Measurements from ENCODE around the gene RASAL3. TPM values are rescaled to one million over a fixed set of nuclear protein-coding genes. Genes with fewer than 3 reads are reported as not detected.
A peak's percentile ranks its signal among the peaks of the same experiment; 100 is the strongest.

Gene RASAL3
- total RNA-seq, result 30.8 TPM
- polyA plus RNA-seq, result 68.1 TPM
- long read RNA-seq, donor 1, result 0 reads
- long read RNA-seq, donor 2, transcript RASAL3-201 (18 exons, 3,293 nt), result major isoform, 12 of 34 reads
- long read RNA-seq, donor 2, partial matches to known transcripts, result 20 of 34 reads
- long read RNA-seq, donor 2, other reads (novel, unspliced or antisense), result 0 of 34 reads
- long read RNA-seq, donor 3, transcript RASAL3-201 (18 exons, 3,293 nt), result major isoform, 6 of 7 reads
- long read RNA-seq, donor 3, partial matches to known transcripts, result 0 of 7 reads
- long read RNA-seq, donor 3, other reads (novel, unspliced or antisense), result 0 of 7 reads
- long read RNA-seq, donor 4, partial matches to known transcripts, result 9 of 11 reads
- long read RNA-seq, donor 4, other reads (novel, unspliced or antisense), result 0 of 11 reads
- long read RNA-seq, donor 5, partial matches to known transcripts, result 6 of 9 reads
- long read RNA-seq, donor 5, other reads (novel, unspliced or antisense), result 0 of 9 reads
- long read RNA-seq, donor 6, partial matches to known transcripts, result 0 of 4 reads
- long read RNA-seq, donor 6, other reads (novel, unspliced or antisense), result 0 of 4 reads
- long read RNA-seq, donor 7, partial matches to known transcripts, result 0 of 2 reads
- long read RNA-seq, donor 7, other reads (novel, unspliced or antisense), result 0 of 2 reads
- long read RNA-seq, donor 8, partial matches to known transcripts, result 0 of 1 reads
- long read RNA-seq, donor 8, other reads (novel, unspliced or antisense), result 0 of 1 reads
- long read RNA-seq, donor 9, partial matches to known transcripts, result 0 of 1 reads
- long read RNA-seq, donor 9, other reads (novel, unspliced or antisense), result 0 of 1 reads
- long read RNA-seq, donor 10, partial matches to known transcripts, result 6 of 7 reads
- long read RNA-seq, donor 10, other reads (novel, unspliced or antisense), result 0 of 7 reads

DNA sequence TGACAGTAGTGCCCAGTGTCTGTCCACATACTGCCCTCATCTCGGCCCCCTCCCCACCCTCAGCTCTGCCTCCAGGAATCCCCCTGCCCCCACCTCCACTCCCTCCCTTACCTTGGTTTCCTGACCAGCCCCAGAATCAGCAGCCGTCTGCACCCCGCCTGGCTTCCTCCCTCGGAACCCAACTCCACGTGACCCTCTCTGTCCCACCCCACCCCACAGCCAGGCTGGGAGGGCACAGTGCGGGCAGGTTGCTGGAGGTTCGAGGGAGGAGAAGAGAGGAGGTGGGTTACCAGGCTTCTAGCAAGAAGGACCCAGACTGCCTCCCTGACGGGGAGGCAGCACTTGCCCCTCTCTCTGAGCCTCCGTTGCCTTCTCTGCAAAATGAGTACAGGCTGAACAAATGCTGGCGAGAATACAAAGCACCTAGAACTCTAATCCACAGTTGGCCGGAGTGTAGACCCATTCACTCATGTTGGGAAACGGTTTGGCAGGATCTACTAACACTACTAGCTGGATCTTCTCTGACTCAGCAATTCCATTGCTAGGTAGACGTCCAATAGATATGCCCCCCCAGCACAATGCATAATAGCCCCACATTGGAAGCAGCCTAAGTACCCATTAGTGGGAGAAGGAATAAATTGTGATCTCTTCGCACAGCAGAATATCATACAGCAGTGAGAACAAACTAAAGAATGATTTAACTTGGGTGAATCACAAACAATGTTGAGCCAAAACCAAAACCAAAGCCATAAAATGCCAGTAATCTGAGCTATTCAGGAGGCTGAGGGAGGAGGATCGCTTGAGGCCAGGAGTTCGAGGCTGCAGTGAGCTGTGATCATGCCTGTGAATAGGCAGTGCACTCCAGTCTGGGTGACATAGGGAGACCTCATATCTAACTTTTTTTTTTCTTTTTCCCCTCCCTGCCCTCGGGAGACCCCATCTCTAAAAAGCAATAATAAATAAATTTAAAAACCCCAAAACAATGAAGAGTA, at the start of gene RASAL3:
RASAL3 (minus strand) TSS at position 151 of the 992 bp plus-strand sequence. CDS start 186 bp downstream, outside the sequence.
- 25% methylated on average over 17 of the region's 17 CpGs for WGBS
- Histone ChIP-seq H3K27me3 (ENCODE audit: control insufficient read depth in 2 of 2, insufficient read depth in 1 of 2, low read length in 1 of 2) (peaks cover 7 to 20% of the 10 kb centered on the region in 2 donors), H3K4me1 (ENCODE audit: control insufficient read depth in 2 of 2, insufficient read depth in 2 of 2, low read length in 2 of 2) (peaks cover 19 to 65% of the 10 kb centered on the region in 2 donors)

DNA sequence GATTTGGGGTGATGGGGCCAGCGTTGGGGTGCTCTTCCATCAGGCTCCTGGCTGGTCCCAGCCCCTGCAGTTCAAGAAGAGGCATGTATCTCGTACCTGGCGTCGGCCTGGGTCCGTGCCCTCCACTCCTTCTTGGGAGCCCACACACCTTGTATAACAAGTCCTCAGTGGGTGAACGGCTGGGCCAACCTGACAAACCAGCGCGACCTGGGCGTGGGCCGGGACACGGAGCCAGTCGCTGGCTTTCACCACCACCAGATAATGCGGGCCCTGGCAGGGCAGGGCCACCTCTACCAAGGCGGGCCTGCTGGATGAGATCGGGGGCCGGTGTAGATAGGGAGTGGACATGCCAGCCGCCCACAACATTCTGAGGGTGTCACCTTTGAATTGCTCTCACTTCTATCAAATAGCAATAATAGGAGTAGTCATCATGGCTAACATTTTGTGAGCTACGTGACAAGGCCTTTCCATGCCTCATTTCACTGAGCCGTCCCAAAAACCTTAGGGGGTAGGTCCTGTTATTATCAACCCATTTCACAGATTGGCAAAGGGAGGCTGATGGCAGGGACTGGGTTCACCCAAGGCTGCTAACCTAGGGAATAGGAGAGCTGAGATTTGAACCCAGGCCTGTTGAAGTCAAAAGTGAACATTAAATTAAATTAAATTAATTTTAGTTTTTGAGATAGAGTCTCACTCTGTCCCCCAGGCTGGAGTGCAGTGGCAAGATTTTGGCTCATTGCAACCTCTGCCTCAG, 47.5 kb upstream of the RASAL3 start:
- Histone ChIP-seq H3K27ac (ENCODE audit: low read depth in 1 of 2, low read length in 1 of 2) (no peak overlapping the region), H3K4me3 (ENCODE audit: low read length in 2 of 2) (no peak overlapping the region), H3K27me3 (ENCODE audit: control insufficient read depth in 2 of 2, insufficient read depth in 1 of 2, low read length in 1 of 2) (peaks cover 21 to 35% of the 10 kb centered on the region in 2 donors), H3K9me3 (ENCODE audit: control insufficient read depth in 2 of 2, insufficient read depth in 1 of 2, low read length in 1 of 2) (peaks cover 0 to 9% of the 10 kb centered on the region in 2 donors), H3K4me1 (ENCODE audit: control insufficient read depth in 2 of 2, insufficient read depth in 2 of 2, low read length in 2 of 2) (peaks cover 0 to 5% of the 10 kb centered on the region in 2 donors), H3K36me3 (ENCODE audit: control insufficient read depth in 2 of 2, insufficient read depth in 2 of 2, low read length in 1 of 2) (no peaks in the 10 kb centered on the region)
- 97% methylated on average over 19 of the region's 19 CpGs for WGBS
- DNase-seq (ENCODE audit: low read depth in 6 of 9, low spot score in 9 of 9), result no peak

More for the DNA sequence above, at the start of gene RASAL3:
- peak within 1 kb of the TSS; percentile 80 to 87 for H3K4me3 ChIP-seq (ENCODE audit: low read length in 2 of 2)
- peaks cover 20 to 22% of the 10 kb centered on the region in 2 donors for H3K36me3 ChIP-seq (ENCODE audit: control insufficient read depth in 2 of 2, insufficient read depth in 2 of 2, low read length in 1 of 2)
- peaks cover 0 to 6% of the 10 kb centered on the region in 2 donors for H3K9me3 ChIP-seq (ENCODE audit: control insufficient read depth in 2 of 2, insufficient read depth in 1 of 2, low read length in 1 of 2)
- DNase-seq (ENCODE audit: low read depth in 6 of 9, low spot score in 9 of 9), result peak in 7 of 9 donors; percentile 39 to 81 (median 64)
- peak within 1 kb of the TSS; percentile 92 to 93 for H3K27ac ChIP-seq (ENCODE audit: low read depth in 1 of 2, low read length in 1 of 2)

DNA sequence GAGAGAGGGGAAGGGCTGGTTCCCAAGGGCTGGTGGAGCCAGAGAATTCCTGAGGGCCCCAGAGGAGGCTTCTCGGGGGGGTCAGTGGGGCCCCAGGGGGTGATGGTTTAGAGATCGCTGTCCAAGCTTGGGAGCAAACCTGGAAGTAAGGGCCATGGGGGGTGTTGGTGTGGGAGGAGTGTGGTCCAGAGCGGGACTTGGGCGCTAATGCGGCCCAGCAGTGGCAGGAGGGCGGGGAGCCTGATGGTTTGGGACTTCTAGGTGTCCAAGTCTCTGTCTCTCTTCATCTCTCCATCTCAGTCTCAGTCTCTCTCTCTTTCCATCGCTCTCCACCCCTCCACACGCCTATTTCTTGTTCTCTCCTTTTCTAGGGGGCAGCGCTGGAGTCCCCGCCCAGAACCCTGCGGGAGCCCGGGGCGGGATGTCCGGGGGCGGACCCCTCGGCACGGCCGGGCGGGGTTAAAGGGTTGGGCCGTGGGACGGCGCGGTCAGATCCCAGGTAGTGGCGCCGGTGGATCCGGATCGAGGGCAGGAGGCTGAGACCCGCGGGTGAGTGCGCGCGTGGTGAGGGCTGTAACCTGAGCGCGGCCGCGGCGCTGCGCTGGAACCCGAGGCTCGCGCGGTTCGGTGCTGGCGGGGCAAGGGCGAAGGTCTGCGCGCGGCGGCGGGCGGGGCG, 43.8 kb upstream of the RASAL3 start, which contains the start of gene CYP4F22:
CYP4F22 (plus strand) TSS at position 491 of the 676 bp plus-strand sequence. CDS start 16,812 bp downstream, outside the sequence.
- no peaks in the 10 kb centered on the region for H3K36me3 ChIP-seq (ENCODE audit: control insufficient read depth in 2 of 2, insufficient read depth in 2 of 2, low read length in 1 of 2)
- peak within 1 kb of the TSS in 1 of 2 donors; percentile 20 for H3K4me3 ChIP-seq (ENCODE audit: low read length in 2 of 2)
- peaks cover 21 to 46% of the 10 kb centered on the region in 2 donors for H3K27me3 ChIP-seq (ENCODE audit: control insufficient read depth in 2 of 2, insufficient read depth in 1 of 2, low read length in 1 of 2)
- H3K4me1 ChIP-seq (ENCODE audit: control insufficient read depth in 2 of 2, insufficient read depth in 2 of 2, low read length in 2 of 2), result no peaks in the 10 kb centered on the region
- 8% methylated on average over 52 of the region's 52 CpGs for WGBS
- no peak within 1 kb of the TSS for H3K27ac ChIP-seq (ENCODE audit: low read depth in 1 of 2, low read length in 1 of 2)
- H3K9me3 ChIP-seq (ENCODE audit: control insufficient read depth in 2 of 2, insufficient read depth in 1 of 2, low read length in 1 of 2), result no peaks in the 10 kb centered on the region
- DNase-seq (ENCODE audit: low read depth in 6 of 9, low spot score in 9 of 9), result no peak

DNA sequence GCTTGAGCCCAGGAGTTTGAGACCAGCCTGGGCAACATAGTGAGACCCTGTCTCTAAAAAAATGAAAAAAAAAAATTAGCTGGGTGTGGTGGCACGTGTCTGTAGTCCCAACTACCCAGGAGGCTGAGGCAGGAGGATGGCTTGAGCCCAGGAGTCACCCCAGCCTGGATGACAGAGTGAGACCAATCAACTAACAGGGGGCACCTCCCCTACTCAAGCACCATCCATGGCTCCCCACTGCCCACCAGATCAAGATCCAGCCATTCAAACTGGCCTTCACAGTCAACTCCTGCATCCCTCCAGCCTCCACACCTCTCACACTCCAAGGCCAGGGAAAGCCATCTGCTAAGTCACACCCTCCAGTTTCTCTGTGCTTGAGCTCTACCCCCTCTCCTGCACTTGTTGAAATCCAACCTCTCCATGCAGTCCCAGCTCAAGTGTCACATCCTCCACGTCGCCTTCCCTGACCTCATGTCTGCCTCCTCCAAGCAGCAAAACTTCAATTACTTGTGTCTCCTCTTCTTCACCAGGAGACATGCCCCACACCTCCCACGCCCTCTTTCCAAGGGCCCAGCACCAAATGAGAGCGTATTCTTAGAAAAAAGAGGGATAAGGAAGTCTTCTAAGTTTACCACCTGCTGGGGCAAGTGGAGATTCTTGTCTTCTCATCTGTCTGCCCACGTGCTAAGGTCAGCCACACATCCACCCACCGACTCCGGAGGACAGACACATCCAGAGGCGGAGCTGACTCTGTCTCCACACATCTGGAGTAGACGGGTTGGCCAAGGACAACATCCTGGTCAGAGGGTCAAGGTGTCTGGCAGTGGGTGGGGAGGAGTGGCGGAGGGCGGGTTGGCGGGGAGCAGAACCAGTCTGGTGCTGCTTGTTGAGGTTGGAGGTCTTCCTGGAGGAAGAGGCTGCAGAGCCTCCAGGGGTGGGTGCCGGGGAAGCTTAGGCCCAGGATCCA, 43.0 kb upstream of the RASAL3 start:
- no peak overlapping the region for H3K27ac ChIP-seq (ENCODE audit: low read depth in 1 of 2, low read length in 1 of 2)
- no peak overlapping the region for H3K4me3 ChIP-seq (ENCODE audit: low read length in 2 of 2)
- no peaks in the 10 kb centered on the region for H3K36me3 ChIP-seq (ENCODE audit: control insufficient read depth in 2 of 2, insufficient read depth in 2 of 2, low read length in 1 of 2)
- no peaks in the 10 kb centered on the region for H3K9me3 ChIP-seq (ENCODE audit: control insufficient read depth in 2 of 2, insufficient read depth in 1 of 2, low read length in 1 of 2)
- no peaks in the 10 kb centered on the region for H3K4me1 ChIP-seq (ENCODE audit: control insufficient read depth in 2 of 2, insufficient read depth in 2 of 2, low read length in 2 of 2)
- DNase-seq (ENCODE audit: low read depth in 6 of 9, low spot score in 9 of 9), result no peak
- peaks cover 21 to 48% of the 10 kb centered on the region in 2 donors for H3K27me3 ChIP-seq (ENCODE audit: control insufficient read depth in 2 of 2, insufficient read depth in 1 of 2, low read length in 1 of 2)
- 83% methylated on average over 14 of the region's 14 CpGs for WGBS

DNA sequence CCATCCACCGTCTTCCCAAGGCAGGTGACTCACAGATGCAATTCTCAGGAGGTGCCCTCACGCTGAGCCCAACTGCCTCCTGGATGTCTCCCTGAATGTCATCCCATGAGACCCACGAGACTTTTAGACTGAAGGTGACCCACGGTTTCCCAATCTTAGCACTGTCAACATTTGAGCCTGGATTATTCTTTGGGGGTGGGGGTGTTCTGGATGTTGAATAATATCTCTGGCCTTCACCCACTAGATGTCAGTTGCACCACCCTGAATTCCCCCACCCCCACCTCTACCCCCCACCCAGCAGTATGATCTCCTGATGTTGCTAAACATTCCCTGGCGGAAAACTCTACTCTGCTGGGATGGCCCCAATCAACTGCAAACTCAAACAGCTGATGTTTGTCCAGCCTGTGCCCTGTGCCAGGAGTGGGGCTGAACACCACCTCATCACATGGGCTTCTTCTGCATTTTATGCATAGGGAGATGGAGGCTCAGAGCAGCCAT, 41.8 kb upstream of the RASAL3 start:
- no peak for DNase-seq (ENCODE audit: low read depth in 6 of 9, low spot score in 9 of 9)
- Histone ChIP-seq H3K4me3 (ENCODE audit: low read length in 2 of 2) (no peak overlapping the region), H3K4me1 (ENCODE audit: control insufficient read depth in 2 of 2, insufficient read depth in 2 of 2, low read length in 2 of 2) (no peaks in the 10 kb centered on the region), H3K27me3 (ENCODE audit: control insufficient read depth in 2 of 2, insufficient read depth in 1 of 2, low read length in 1 of 2) (peaks cover 21 to 48% of the 10 kb centered on the region in 2 donors), H3K36me3 (ENCODE audit: control insufficient read depth in 2 of 2, insufficient read depth in 2 of 2, low read length in 1 of 2) (no peaks in the 10 kb centered on the region), H3K9me3 (ENCODE audit: control insufficient read depth in 2 of 2, insufficient read depth in 1 of 2, low read length in 1 of 2) (no peaks in the 10 kb centered on the region), H3K27ac (ENCODE audit: low read depth in 1 of 2, low read length in 1 of 2) (no peak overlapping the region)
- WGBS, result 95% methylated on average over 5 of the region's 5 CpGs

DNA sequence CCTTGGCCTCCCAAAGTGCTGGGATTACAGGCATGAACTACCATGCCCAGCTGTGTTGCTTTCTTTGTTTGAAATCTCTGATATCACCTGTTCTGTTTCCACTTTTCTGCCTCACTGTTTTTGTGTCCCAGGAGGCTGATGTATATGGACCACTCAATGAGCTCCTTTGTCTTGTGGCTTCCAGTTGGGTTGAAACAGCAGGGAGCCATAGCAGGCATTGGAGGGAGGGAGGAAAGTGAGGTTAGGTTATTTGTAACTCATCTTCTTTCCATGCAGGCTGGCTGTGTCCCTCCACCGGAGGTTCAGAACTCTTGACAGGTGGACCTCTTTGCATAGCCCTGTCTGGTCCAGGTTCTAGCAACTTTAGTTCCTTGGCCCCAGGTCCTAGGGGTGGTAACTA, 37.9 kb upstream of the RASAL3 start:
- H3K27me3 ChIP-seq (ENCODE audit: control insufficient read depth in 2 of 2, insufficient read depth in 1 of 2, low read length in 1 of 2), result peaks cover 2 to 26% of the 10 kb centered on the region in 2 donors

DNA sequence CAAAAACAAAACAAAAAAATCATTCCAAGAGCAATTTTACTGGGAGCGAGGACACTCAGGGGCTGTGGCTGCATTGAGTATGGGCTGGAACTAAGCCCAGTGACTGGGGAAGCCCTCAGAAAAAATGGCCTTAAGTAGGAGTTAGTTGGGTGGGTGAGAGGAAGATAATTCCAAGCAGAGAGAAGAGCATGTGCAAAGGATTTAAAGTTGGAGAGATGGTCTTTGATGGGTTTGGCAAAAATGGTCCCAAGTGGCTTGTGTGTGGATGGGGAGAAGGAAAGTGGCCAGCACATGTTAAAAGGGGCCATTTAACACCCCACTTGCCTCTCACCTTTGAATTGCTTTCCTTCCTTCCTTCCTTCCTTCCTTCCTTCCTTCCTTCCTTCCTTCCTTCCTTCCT, 37.3 kb upstream of the RASAL3 start:
- Histone ChIP-seq H3K4me3 (ENCODE audit: low read length in 2 of 2) (no peak overlapping the region), H3K9me3 (ENCODE audit: control insufficient read depth in 2 of 2, insufficient read depth in 1 of 2, low read length in 1 of 2) (no peaks in the 10 kb centered on the region), H3K27me3 (ENCODE audit: control insufficient read depth in 2 of 2, insufficient read depth in 1 of 2, low read length in 1 of 2) (peaks cover 0 to 21% of the 10 kb centered on the region in 2 donors), H3K36me3 (ENCODE audit: control insufficient read depth in 2 of 2, insufficient read depth in 2 of 2, low read length in 1 of 2) (no peaks in the 10 kb centered on the region), H3K4me1 (ENCODE audit: control insufficient read depth in 2 of 2, insufficient read depth in 2 of 2, low read length in 2 of 2) (no peaks in the 10 kb centered on the region), H3K27ac (ENCODE audit: low read depth in 1 of 2, low read length in 1 of 2) (no peak overlapping the region)
- WGBS, result 95% methylated on average over 1 of the region's 1 CpG
- DNase-seq (ENCODE audit: low read depth in 6 of 9, low spot score in 9 of 9), result no peak

More for the DNA sequence above, 37.9 kb upstream of the RASAL3 start:
- no peak overlapping the region for H3K27ac ChIP-seq (ENCODE audit: low read depth in 1 of 2, low read length in 1 of 2)
- H3K4me3 ChIP-seq (ENCODE audit: low read length in 2 of 2), result no peak overlapping the region
- H3K9me3 ChIP-seq (ENCODE audit: control insufficient read depth in 2 of 2, insufficient read depth in 1 of 2, low read length in 1 of 2), result no peaks in the 10 kb centered on the region
- no peaks in the 10 kb centered on the region for H3K4me1 ChIP-seq (ENCODE audit: control insufficient read depth in 2 of 2, insufficient read depth in 2 of 2, low read length in 2 of 2)
- WGBS, result 80% methylated on average over 1 of the region's 1 CpG
- DNase-seq (ENCODE audit: low read depth in 6 of 9, low spot score in 9 of 9), result no peak
- H3K36me3 ChIP-seq (ENCODE audit: control insufficient read depth in 2 of 2, insufficient read depth in 2 of 2, low read length in 1 of 2), result no peaks in the 10 kb centered on the region

All from thymus (tissue), 14 donors.